G401.6 (cell line): ENCODE results near the gene KCNMA1.

Experiments
- FAIRE-seq: peaks from 2 replicates; lab custom pipeline; 2012; peaks lifted over from hg19 to GRCh38; lab: Jason Lieb, UNC

KCNMA1 gene

DNA sequence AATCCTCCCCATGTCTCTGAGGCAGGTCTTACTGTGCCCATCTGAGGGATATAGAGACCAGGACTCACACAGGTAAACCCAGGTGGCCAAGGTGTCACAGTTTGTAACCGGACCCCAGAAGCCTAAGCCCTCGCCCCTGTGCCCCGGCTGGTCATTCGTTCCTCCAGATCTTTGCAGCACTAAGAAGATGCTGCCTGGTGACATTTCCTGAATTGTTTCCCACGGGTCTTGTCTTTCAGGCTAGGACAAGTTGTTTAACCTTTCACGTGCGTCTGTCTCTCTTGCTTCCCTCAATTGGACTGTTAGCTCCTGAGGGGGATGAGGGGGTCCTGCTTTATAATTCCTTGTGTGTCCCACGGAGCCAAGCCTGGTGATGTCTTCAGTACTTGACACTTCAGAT is 158.0 kb downstream of the KCNMA1 start:
- FAIRE-seq, result no peak

DNA sequence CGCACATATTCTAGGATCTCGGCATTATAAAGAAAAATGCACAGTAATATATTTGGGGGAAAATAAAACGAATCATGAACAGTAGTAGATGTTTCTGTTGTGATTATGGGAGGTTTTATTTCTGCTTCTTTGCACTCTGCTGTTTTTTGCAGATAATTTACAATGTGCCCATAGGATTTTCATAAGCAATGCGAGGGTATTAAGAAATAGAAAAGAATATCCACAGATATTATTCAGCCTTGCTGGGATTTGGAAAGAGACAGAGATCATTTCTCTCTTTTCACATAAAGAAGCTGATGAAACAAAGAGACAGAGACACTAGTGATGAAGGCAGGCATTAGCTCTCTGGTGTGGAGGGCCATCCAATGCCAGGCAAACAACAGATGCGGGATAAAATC is 158.6 kb downstream of the KCNMA1 start:
- FAIRE-seq, result no peak

GRCh38 chr10:77478247-77478961 is 159.2 kb downstream of the KCNMA1 start:
- no peak for FAIRE-seq

GRCh38 chr10:77475522-77475921 is 162.1 kb downstream of the KCNMA1 start:
- no peak for FAIRE-seq

DNA sequence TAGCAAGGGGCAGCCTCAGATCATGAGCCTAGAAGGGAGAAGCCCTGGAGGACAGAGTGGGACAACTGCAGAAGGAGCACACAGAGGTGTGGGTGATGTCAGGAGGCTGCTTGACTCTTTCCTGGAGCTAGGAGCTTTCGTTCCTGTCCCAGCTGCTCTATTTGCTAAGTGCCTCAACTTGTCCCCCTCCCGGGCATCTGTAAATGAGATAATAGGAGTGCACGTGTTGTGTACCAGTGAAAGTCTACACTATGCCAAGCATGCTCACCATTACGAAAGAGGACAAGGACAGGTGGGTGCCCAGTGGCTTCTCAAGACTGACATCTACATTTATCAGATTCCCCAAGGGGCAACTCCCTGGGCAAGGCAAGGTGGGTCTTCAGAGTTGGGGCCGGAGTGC is 162.7 kb downstream of the KCNMA1 start:
- FAIRE-seq, result no peak

- no peak for FAIRE-seq
Measured at GRCh38 chr10:77474386-77474785, 163.2 kb downstream of the KCNMA1 start.

DNA sequence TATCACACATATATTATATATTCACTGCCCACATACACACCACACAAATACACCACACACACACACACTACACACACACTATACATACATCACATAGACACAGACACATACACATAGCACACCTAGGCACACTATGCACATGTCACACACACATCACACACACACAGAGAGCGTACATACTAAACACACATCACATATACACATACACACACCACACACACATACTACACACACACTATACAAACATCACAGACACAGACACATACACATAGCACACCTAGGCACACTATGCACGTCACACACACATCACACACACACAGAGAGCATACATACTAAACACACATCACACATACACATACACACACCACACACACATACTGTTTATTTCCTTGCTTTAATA is 165.5 kb downstream of the KCNMA1 start:
- FAIRE-seq, result no peak

- no peak for FAIRE-seq
Measured at GRCh38 chr10:77471069-77471536, 166.5 kb downstream of the KCNMA1 start.

DNA sequence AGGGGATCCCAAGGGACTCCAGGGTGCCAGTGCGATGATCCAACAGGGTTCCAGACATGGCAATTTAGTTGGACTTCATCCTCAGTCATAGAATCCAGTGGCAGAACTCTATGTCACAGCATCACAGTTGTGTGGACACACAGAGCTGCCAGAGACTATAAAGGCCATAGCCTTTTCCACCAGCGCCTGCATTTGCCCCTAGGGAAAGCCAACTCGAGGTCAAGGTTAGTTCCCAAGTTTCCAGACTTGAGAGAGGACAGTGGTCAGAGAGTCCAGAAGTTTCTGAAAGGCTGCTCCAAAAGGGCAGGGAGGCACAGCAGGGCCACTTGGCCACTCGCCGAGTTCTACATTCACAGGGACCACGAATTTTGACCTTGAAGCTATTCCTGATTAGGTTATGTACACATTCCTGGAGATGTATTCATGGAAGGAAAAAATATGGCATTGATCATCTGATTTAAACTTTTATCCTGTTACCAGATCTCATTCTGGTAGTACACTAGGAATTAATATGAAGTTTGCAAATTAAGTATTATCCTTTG is 170.1 kb downstream of the KCNMA1 start:
- FAIRE-seq, result no peak

DNA sequence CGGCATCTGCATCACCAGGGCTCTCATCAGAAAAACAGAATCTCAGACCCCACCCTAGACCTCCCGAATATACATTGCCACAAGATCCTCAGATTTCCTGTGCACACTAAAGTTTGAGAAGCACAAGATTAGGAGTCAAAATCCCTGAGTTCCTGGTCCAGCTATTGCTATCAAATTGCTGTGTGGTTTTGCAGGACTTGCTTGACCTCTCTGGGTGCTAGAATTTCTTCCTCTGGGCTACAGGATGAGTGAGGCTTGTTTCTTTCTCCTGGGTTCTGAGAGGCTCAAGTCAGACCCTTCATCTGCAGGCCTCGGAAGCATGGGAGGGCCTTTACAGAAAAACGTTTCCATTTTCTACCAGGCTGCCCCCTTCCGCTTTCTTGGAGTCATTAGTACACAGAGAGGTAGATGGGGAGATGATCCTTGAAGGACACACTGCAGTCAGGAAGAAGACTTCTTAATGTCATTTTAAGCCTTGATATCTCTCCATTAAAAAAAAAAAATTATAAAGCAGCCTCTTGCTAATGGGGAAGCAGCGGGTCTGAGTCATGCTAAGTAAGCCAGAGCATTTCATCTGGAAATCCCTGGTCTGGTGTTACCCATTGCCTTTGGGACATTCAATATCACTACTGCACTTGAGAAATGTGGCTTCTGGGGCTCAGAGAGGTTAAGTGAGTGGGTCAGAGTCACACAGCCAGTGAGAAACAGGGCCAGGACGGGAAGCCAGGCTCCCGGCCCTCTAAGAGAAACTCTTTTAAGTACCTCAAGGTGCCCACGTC is 173.5 kb downstream of the KCNMA1 start:
- no peak for FAIRE-seq

DNA sequence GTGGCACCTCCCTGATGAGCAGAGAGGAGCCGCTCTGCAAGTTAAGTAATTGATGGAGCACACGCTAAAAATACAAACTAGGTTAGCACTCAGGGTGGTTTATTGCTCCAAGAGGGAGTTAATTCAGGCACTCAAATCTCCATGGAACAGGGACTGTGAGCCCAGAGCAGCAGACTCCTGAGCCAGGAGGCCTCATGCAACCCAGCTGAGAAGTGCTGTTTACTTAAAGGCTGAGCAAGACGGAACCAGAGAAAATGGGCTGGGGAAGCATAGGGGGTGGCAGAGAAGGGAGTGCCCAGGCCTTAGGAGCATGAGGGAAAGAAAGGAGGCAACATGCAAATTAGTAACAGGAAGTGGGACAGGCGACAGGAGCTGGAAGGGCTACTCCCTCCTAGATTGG is 174.1 kb downstream of the KCNMA1 start:
- no peak for FAIRE-seq

- FAIRE-seq, result no peak
Measured at GRCh38 chr10:77461636-77462296, 175.8 kb downstream of the KCNMA1 start.

- no peak for FAIRE-seq
Measured at GRCh38 chr10:77459905-77460304, 177.7 kb downstream of the KCNMA1 start.

GRCh38 chr10:77458986-77459590 is 178.5 kb downstream of the KCNMA1 start:
- FAIRE-seq, result no peak

DNA sequence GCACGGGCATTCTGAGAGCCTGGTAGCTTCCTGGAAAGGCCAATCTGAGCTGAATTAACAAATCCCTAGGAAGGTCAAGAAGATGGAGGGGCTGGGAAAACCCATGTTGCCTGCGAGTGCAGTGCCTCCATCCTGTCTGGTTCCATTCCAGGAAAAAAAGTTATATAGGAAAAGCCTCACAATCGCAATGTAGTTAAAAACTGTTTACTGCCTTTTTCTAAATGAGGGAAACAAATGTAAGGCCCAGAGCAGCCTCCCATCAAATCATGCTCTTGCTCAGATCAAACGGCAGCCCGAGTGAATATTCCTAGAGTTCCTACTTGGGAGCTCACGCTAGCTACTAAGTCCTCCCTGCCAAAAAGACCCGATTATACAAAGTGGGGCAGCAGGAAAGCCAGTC is 179.9 kb downstream of the KCNMA1 start:
- FAIRE-seq, result no peak

- no peak for FAIRE-seq
Measured at GRCh38 chr10:77457266-77457665, 180.3 kb downstream of the KCNMA1 start.

DNA sequence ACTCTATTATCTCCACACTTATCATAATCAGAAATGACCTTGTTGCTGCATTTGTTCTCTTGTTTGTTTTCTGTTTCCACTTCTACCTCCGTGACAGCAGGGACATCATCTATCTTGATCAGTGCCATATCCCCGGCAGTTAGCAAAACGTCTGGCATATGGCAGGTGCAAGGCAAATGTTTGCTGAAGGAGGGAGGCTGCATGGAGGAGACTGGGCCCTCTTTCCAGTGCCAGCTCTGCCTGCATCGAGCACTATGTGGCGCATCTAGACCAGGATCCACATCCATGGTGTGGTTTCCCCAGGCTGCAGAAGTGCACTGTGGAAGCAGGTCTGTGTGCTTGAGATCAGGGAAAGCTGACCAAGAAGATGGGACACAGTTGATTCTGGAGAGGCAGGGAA is 181.2 kb downstream of the KCNMA1 start:
- FAIRE-seq, result no peak

GRCh38 chr10:77455561-77455960 is 182.0 kb downstream of the KCNMA1 start:
- FAIRE-seq, result no peak

DNA sequence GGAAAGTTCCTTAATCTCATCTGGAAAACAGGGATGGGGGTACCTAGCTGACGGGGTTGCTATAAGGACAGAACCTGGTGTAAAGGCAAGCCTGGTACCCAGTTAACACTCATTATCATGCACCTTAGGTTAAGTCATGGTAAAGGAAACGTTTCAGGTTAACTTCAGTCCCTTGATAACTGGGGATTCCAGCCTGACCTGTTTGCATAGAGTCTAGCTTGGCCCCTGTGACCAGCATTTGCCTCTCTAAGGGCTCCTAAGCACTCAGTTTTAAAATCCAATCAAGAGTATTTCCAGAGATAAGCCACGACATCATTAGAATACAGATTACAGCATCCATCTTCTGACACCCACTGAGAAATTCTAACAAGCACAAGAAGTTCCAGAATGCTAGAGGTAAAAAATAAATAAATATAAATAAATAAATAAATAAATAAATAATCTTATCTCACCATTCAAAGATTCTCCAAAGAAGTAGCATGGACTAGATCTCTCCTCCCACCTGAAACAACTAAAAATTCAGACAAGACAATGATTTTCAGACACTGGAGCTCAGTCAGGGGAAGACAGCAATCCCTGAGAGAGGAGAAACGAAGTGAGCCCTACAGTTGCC is 184.6 kb downstream of the KCNMA1 start:
- FAIRE-seq, result no peak

- FAIRE-seq, result no peak
Measured at GRCh38 chr10:77451886-77452285, 185.7 kb downstream of the KCNMA1 start.

GRCh38 chr10:77448226-77448625 is 189.4 kb downstream of the KCNMA1 start:
- no peak for FAIRE-seq

GRCh38 chr10:77446700-77447099 is 190.9 kb downstream of the KCNMA1 start:
- no peak for FAIRE-seq
